ENCODE data around the gene CCDC54.
"Not testable (repeated sequence)": the region's sequence is repeated elsewhere in the genome, so short reads cannot be mapped to it uniquely, and the experiment has no call there.

The CCDC54 gene

DNA sequence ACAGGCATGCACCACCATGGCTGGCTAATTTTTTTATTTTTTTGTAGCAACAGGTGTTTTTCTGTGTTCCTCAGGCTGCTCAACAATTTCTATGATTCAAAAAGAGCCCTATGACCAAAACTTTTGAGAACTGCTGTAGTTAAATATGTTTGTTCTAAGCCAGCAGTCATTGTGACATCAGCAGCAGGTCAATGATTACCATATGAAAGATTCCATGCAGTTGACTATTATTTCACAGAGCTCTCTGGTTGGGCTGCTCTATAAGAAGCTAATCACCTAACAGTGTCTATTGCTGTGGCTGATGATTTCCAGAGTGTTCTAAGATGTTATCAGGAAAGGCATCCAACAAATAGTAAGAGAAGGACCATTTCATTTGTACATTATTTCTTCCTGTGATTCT, at the start of gene CCDC54:
TSS of gene CCDC54 (plus strand) at position 289 of the 400 bp plus-strand sequence. CDS start 149 bp downstream, outside the sequence.
- no peak for DNase-seq

- DNase-seq, result no peak
Measured at GRCh38 chr3:107328069-107328468, 49.2 kb upstream of the CCDC54 start.

GRCh38 chr3:107329088-107329487, 48.2 kb upstream of the CCDC54 start:
- no peak for DNase-seq

- not testable (repeated sequence) for DNase-seq
Measured at GRCh38 chr3:107339690-107340089, 37.5 kb upstream of the CCDC54 start.

GRCh38 chr3:107344722-107345121, 32.5 kb upstream of the CCDC54 start:
- no peak for DNase-seq

- no peak for DNase-seq
Measured at GRCh38 chr3:107345822-107346405, 31.3 kb upstream of the CCDC54 start.

- no peak for DNase-seq
Measured at GRCh38 chr3:107346564-107346963, 30.7 kb upstream of the CCDC54 start.

- no peak for DNase-seq
Measured at GRCh38 chr3:107347751-107348150, 29.5 kb upstream of the CCDC54 start.

GRCh38 chr3:107356706-107357105, 20.5 kb upstream of the CCDC54 start:
- DNase-seq, result no peak

DNA sequence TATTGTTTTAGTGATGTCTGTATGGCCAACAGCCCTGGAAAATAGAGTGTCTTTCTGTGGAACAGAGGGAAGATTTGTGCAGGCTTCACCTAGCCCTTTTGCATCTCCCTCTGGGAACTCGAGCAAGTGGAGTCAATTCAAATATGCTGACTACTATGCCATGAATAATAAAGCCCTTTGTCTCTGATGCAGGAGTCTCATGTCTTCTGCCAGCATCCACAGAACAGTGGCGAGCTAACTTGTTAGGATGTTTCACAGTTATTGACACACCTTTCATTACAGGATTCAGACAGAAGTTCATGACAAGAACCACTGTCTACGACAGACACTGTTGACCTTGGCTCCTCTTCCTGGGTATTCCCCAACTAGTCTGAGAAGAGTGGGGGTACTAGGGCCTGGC, 15.6 kb upstream of the CCDC54 start:
- DNase-seq, result no peak

DNA sequence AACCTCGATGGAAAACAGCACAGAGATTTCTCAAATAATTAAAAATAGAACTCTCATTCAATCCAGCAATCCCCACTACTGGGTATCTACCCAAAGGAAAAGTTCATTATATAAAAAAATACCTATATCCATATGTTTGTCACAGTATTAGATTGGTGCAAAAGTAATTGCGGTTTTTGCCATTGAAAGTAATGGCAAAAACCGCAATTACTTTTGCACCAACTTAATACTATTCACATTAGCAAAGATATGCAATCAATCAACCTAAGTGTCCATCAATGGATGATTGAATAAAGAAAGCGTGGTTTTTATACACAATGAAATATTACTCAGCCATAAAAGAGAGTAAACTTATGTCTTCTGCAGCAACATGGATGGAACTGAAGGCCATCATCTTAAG, 12.2 kb upstream of the CCDC54 start:
- DNase-seq, result no peak

DNA sequence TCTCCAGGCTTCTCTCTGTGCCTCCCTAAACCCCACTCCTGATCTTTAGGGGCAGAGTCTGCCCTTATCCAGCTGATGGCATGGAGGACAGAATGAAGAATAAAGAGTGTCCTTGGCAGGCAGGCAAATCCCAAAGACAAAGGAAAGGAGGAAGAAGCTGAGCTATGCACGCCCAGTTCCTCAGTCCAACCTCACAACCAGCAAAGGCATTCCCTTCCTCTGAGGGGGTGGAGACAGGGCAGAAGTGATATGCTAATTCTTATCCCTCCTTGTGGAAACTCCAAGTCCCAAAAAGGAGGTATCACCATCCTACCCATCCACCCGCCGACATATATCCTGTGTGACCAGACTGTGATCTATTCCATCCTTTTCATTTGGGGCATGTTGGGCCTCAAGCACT, 10.5 kb upstream of the CCDC54 start:
- peak; percentile 43 for DNase-seq

DNA sequence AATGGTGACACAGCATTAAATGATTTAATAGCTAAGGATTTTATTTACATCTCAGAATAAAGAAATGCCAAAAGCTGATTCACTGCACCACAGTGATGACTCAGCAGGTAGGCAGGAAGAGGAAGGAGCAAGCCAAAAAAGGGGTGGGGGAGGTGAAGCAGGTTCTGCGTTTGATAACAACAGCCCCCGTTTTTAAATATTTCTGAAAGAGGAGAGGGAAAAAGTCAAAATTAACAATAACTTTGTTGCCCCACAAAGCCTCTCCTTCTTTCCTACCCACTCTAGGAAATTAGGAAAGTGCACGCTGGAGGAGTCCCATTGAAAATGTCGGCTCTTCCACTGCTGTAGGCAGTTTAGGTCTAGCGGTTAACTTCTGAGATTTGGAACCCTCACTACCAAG, 9.9 kb upstream of the CCDC54 start:
- DNase-seq, result peak; percentile 90

DNA sequence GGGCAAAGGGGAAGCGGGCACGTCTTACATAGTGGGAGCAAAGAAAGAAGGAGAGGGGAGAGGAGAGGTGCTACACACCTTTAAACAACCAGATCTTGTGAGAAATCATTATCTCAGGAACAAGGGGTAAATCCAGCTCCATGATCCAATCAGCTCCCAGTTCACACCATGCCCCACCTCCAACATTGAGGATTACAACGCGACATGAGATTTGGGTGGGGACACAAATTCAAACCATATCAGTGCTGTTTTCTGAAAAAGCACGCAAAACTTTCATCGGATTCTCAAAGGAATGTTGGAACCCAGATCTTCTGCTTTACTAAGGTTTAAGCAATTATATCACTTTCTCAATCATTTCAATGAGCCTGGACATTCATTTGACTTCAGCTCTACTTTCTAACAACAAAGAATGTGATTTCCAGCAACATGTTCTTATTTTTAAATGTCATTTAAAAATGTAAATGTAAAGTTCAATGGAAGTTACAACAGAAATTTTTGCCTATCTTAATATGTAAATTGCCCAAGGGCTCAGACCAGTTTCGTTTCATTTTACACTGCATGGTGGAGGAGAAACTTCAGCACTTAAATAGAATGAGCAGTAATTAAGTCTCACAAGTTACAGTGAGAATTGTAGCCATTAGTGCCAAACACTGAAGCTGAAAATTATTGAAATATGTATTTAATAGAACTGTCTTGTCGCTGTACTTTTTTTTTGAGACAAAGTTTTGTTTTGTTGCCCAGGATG, 8.4 kb upstream of the CCDC54 start:
- DNase-seq, result no peak

DNA sequence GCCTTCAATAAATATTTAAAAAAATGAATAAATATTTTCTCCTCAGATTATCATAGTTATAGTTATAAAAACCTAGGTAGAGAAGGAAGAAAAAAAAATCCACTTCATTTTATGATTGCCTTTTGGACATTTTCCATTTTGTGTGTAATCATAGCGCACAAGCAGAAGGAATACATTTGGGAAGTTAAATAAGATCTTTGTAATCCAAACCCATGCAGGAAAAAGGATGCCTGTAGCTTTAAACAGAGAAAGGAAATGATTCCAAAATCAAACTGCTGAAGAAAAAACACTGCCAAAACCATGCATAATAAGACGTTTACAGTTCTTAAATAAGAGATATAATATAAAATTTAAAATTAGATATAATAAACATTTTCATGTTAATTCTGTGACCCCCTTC, 7.4 kb upstream of the CCDC54 start:
- no peak for DNase-seq

DNA sequence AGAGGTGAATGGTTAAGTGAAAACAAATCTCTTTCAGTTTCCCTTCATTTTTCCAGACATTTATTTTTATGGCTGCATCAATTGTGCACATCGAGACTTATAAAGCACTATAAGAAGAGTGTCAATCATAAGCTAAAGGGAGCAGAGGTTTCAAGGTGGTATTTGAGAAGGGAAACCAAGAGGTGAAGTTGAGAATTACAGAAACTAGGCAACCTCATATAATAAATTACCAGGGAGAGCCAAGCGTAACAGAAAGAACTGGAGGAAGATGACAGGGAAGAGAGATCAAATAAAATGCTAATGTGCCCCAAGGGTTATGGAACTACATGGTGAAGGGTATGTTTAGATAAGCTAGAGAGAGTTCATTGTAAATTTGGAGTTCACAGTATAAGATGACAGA, 6.3 kb upstream of the CCDC54 start:
- no peak for DNase-seq

- no peak for DNase-seq
Measured at GRCh38 chr3:107372506-107372905, 4.7 kb upstream of the CCDC54 start.

GRCh38 chr3:107373896-107374295, 3.3 kb upstream of the CCDC54 start:
- DNase-seq, result no peak

- no peak for DNase-seq
Measured at GRCh38 chr3:107375682-107376081, 1.6 kb upstream of the CCDC54 start.

DNA sequence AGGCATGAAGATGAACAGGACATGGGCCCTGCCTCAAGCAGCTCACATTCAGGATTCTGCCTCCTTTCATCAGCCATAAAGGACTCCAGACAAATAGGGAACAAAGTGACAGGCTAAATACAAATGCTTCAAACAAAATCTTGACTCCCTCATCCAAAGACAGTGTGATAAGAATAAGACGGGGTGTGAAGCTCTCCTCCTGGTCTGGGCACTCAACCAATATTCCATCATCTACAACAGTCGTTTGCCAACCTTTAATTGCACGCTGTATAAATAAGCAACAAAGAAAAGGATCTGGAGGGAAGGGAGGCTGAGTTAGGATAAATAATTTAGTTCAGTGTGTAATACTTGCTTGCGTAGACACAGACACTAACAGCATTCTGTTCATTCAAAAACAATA, 5.4 kb downstream of the CCDC54 start:
- no peak for DNase-seq

DNA sequence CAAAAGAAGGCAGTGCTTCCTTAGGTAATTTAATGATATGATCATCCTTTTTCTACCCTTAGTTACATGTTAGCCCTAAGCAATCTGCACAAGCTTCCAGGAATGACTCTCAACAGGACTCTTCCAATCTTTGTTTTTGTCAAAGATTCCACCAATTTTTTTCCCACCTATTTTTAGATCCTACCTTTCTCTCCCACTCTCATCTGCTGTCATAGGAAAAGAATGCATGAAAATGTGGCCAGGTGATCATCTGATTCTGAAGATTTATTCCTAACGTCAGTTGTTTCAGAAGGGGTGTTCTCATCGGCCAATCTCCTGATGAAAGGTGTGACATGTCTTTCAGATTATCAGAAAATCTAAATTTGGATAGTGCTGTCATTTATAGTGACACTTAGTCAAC, 7.2 kb downstream of the CCDC54 start:
- DNase-seq, result no peak

GRCh38 chr3:107384907-107385306, 7.7 kb downstream of the CCDC54 start:
- no peak for DNase-seq

DNA sequence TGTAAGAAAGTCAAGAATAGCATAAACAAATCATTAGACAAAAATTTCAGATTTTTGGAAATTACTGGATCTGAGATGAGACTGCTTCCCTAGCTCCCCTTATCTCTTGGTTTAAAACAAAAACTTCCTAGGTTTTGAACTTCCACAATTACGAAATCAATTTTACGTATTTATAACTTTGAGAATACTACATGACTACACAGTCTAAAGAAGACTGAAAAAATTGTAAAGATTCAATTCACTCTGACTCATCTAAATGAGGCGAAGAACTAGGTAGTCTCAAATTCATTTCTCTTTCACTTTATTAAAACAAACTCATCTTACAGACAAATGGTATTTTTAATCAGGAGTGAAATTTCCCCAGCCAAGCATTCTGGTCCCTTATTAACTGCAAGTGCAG, 10.3 kb downstream of the CCDC54 start:
- no peak for DNase-seq

DNA sequence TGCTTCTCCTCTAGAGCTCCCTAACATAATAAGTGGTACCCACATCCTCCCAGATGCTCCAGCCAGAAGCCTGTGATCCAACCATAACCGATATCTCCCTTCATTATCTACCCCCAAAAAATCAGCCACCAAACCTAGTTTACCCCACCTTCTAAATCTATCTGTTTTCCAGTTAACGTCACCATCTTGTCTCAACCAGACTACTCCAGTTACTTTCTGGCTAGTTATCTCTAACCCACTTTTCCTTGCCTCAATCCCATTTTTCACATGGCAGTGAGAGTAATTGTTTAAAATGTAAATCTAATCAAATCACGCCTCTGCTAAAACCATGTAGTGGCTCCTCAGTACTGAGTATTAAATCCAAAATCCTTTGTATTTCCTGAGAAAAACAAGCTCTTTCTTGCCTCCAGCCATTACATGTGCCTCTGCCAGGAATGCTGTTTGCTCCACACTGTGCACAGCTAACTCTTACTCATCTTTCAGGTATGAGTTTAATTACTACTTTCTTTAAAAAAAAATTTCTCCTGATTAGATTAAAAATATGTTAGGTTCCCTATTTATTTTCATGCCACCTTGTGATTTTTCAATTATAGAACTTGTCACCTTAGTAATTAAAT, 15.4 kb downstream of the CCDC54 start:
- peak; percentile 69 for DNase-seq

Measured in fibroblast of skin of right biceps (primary cell).